HuH-7.5 (cell line): ENCODE data around the gene LRRC26.
"Not testable (repeated sequence)": the region's sequence is repeated elsewhere in the genome, so short reads cannot be mapped to it uniquely, and the experiment has no call there.

ENCODE experiments used
- DNase-seq: peaks from one replicate; pipeline ENCODE4 v3.0.0; 2011; ENCODE audit warnings: low spot score

LRRC26 gene

GRCh38 chr9:137136881-137137607 lies 32.8 kb downstream of the LRRC26 start:
- no peak for DNase-seq

GRCh38 chr9:137136261-137136880 lies 33.5 kb downstream of the LRRC26 start:
- no peak for DNase-seq

GRCh38 chr9:137135154-137135553 lies 34.7 kb downstream of the LRRC26 start:
- DNase-seq = not testable (repeated sequence)

GRCh38 chr9:137134191-137134590 lies 35.7 kb downstream of the LRRC26 start:
- no peak for DNase-seq

GRCh38 chr9:137130176-137130755 lies 39.6 kb downstream of the LRRC26 start:
- DNase-seq = no peak

GRCh38 chr9:137129456-137130175 lies 40.2 kb downstream of the LRRC26 start:
- DNase-seq = peak; percentile 97

GRCh38 chr9:137128862-137129455 lies 40.9 kb downstream of the LRRC26 start:
- no peak for DNase-seq

GRCh38 chr9:137128158-137128861 lies 41.5 kb downstream of the LRRC26 start:
- no peak for DNase-seq

GRCh38 chr9:137127301-137128157 lies 42.3 kb downstream of the LRRC26 start:
- DNase-seq = peak; percentile 43

GRCh38 chr9:137126786-137127185 lies 43.1 kb downstream of the LRRC26 start:
- peak; percentile 6 for DNase-seq

- not testable (repeated sequence) for DNase-seq
These were observed 45.8 kb downstream of the LRRC26 start for GRCh38 chr9:137123952-137124462.

GRCh38 chr9:137123468-137123837 lies 46.4 kb downstream of the LRRC26 start:
- no peak for DNase-seq

GRCh38 chr9:137122796-137123467 lies 46.9 kb downstream of the LRRC26 start:
- DNase-seq = not testable (repeated sequence)

- not testable (repeated sequence) for DNase-seq
These were observed 47.7 kb downstream of the LRRC26 start for GRCh38 chr9:137121927-137122795.
